BE2C (cell line): ENCODE measurements around the gene CAPRIN1.

Source experiments
- DNase-seq: peaks from one replicate; pipeline ENCODE4 v3.0.0-alpha.2; 2020
- H3K27me3 ChIP-seq: fragments of 250-450 bp; sonication (Bioruptor Pico); 2 replicates; pipeline ENCODE4 v1.5.1; 2020; ENCODE audit warnings: mild to moderate bottlenecking
- H3K36me3 ChIP-seq: fragments of 250-450 bp; sonication (Bioruptor Pico); 2 replicates; pipeline ENCODE4 v1.5.1; 2020; ENCODE audit warnings: mild to moderate bottlenecking
- H3K4me1 ChIP-seq: fragments of 250-450 bp; sonication (Bioruptor Pico); 2 replicates; pipeline ENCODE4 v1.5.1; 2020
- H3K4me3 ChIP-seq: 2 replicates; pipeline ENCODE4 v1.5.1; 2011; ENCODE audit warnings: low read depth, low read length
- H3K9me3 ChIP-seq: fragments of 250-450 bp; sonication (Bioruptor Pico); 2 replicates; pipeline ENCODE4 v1.5.1; 2020
- TF ChIP-seq, protein P1 (sequence below): IDR thresholded peaks from 2 replicates; pipeline ENCODE4 v1.5.1; 2012; ENCODE audit warnings: mild to moderate bottlenecking, low read depth, low read length

CAPRIN1 gene

DNA sequence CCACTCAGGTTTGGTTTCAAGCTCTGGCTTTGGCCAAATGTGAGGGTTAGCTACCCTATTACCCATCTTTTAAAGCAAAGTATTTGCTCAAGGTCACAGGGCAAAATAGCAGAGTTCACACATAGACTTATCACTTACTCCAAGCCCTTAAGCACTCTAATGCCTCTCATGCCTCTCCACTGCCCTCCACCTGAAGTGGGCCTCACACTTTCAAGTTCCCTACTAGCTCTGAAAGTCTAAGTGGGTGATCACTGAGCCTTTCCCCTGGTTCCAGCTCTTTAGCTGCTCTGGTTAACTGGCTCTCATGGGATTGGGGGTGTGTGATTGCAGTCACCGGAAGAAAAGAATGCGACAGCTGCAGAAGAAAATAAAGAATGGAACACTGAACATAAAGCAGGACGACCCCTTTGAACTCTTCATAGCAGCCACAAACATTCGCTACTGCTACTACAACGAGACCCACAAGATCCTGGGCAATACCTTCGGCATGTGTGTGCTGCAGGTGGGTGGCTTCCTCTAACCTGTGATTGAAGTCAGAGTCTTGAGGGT lies 60.3 kb downstream of the CAPRIN1 start:
- Histone ChIP-seq H3K4me1 (no peaks in the 10 kb centered on the region), H3K27me3 (no peaks in the 10 kb centered on the region), H3K4me3 (no peak overlapping the region), H3K9me3 (no peaks in the 10 kb centered on the region), H3K36me3 (peaks cover 42% of the 10 kb centered on the region)
- TF ChIP-seq, protein P1, sequence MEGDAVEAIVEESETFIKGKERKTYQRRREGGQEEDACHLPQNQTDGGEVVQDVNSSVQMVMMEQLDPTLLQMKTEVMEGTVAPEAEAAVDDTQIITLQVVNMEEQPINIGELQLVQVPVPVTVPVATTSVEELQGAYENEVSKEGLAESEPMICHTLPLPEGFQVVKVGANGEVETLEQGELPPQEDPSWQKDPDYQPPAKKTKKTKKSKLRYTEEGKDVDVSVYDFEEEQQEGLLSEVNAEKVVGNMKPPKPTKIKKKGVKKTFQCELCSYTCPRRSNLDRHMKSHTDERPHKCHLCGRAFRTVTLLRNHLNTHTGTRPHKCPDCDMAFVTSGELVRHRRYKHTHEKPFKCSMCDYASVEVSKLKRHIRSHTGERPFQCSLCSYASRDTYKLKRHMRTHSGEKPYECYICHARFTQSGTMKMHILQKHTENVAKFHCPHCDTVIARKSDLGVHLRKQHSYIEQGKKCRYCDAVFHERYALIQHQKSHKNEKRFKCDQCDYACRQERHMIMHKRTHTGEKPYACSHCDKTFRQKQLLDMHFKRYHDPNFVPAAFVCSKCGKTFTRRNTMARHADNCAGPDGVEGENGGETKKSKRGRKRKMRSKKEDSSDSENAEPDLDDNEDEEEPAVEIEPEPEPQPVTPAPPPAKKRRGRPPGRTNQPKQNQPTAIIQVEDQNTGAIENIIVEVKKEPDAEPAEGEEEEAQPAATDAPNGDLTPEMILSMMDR = no peak
- DNase-seq = no peak

DNA sequence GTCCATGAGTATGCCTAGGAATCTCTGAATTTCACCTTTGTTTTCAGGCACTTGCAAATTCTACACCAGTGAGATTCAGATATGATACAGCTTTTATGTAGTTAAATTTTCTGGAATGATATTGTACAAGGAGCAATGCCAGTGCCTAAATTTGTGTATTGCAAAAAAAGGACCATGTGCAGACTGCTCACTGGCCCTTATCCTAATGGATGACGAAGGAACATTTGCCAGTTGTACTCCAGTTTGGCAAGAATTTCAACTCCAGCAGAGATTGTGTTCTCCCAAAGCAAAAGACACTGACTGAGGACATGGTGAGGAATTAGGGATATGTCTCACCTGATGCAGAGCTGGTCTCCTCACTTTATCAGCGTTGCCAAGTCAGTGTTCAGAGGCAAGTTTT lies 62.5 kb downstream of the CAPRIN1 start:
- H3K4me1 ChIP-seq = no peaks in the 10 kb centered on the region
- H3K27me3 ChIP-seq = no peaks in the 10 kb centered on the region
- H3K4me3 ChIP-seq = no peak overlapping the region
- H3K36me3 ChIP-seq = peaks cover 45% of the 10 kb centered on the region
- H3K9me3 ChIP-seq = no peaks in the 10 kb centered on the region
- TF ChIP-seq, protein P1 = no peak
- no peak for DNase-seq

DNA sequence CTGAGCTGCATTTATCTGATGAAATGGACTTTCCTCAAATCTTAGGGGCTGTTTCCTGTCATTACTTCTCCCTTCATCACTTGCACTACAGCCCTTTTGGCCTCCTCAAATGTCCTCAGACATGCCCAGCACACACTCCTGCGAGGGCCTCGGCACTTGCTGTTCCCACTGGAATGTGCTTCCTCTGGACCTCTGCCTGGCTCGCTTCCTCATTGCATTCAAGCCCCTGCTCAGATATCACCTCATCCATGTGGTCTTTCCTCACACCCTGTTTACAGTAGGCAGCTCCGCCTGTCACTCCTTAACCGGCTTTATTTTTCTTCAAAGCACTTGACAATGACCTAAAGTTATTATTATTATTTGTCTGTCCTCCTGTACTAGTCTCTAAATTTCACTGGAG lies 62.9 kb downstream of the CAPRIN1 start:
- Histone ChIP-seq H3K4me1 (no peaks in the 10 kb centered on the region), H3K36me3 (peaks cover 48% of the 10 kb centered on the region), H3K9me3 (no peaks in the 10 kb centered on the region), H3K4me3 (no peak overlapping the region), H3K27me3 (no peaks in the 10 kb centered on the region)
- TF ChIP-seq, protein P1 = no peak
- DNase-seq = no peak

DNA sequence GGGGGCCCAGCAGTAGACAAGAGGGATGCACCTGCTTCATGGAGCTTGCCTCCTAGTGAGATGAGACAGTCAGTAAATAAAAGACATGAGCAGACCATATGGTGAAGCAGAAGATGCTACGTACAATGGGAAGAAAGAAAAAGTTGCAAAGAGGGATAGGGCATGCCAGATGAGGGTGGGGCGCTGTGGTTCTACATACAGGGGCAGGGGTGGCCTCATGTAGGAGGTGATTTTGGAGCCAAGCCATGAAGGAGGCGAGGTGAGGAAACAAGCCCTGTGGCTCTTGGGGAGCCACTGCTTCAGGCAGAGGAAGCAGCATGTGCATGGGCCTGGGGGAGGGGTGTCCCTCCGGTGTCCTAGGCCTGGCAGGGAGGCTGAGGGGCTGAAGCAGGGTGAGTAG lies 69.1 kb downstream of the CAPRIN1 start:
- TF ChIP-seq, protein P1 = no peak
- Histone ChIP-seq H3K4me1 (no peaks in the 10 kb centered on the region), H3K4me3 (no peak overlapping the region), H3K27me3 (no peaks in the 10 kb centered on the region), H3K9me3 (no peaks in the 10 kb centered on the region), H3K36me3 (peaks cover 30% of the 10 kb centered on the region)
- no peak for DNase-seq

DNA sequence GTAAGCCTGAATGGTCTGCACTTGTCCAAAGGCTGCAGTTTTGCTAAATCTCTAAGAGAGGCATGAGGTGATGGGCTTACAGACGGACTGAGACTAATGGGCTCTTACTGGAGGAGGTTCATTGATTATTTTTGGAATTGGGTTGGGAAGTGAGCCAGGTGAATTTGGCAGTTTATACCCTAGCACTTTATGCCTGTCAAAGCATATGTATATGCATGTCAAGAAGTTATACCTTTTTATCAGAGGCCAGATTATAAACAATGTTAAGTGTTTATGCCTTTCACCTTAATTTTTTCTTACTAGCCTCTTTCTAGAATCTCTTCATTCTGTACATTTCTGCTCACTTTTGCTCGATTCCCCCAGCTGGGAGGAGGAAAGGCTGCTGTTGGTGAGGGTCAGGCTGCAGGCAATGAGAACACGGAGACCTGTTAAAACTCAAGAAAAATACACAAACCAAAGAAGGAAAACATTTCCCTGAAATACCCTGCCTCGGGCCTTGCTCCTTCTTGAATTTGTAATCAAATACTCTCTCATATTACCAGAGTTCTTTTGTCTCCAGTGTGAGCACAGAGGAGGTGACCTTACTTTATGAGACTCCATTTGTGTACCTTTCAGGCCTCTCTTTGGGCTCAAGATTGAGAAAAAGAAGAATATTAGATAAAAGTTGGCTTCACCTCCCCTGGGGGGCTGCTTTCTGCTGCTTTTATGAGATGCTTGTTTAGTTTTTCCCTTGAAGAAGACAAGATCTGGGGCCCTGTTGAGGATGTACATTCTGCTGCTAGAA lies 73.5 kb downstream of the CAPRIN1 start:
- Histone ChIP-seq H3K9me3 (no peaks in the 10 kb centered on the region), H3K27me3 (no peaks in the 10 kb centered on the region), H3K36me3 (peaks cover 21% of the 10 kb centered on the region), H3K4me1 (no peaks in the 10 kb centered on the region), H3K4me3 (no peak overlapping the region)
- DNase-seq = no peak
- TF ChIP-seq, protein P1 = no peak

DNA sequence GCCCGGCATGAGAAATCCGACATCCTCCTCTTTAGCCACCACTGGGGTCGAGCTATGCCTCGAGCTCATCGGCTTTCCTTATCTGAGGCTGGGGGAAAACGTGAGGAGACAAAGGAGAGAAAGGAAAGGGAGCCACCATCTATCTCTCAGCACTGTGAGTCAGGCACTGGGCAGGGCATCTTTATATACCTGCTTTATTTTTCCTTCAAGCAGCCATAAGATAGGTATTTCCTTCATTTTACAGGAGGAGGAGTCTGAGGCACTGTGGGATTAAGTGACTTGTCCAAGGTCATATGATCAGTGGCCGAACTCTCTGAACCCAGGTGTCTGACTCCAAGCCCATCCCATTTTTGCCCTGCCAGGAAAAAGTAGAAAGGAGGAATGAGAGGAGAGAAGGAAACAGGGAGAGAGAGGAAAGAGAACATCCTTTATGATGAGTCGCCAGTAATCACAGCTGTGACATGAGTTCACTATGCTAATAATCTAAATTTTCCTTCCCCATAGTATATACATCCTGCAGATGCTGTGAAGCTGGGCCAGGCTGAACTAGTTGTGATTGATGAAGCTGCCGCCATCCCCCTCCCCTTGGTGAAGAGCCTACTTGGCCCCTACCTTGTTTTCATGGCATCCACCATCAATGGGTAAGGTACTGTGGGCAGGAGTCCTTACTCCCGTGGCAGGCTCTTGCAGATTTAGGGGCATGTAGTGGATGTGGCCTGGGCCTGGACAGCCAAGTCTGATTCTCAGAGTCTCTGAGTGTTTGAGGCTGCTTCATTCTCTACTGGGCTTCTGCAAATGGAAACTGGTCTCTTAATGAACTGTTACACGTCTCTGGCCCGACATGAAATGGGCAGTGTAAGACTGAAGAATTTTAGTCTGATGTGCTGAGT lies 75.7 kb downstream of the CAPRIN1 start:
- H3K36me3 ChIP-seq = peaks cover 28% of the 10 kb centered on the region

More for the DNA sequence above, 75.7 kb downstream of the CAPRIN1 start:
- TF ChIP-seq, protein P1 = no peak
- no peaks in the 10 kb centered on the region for H3K4me1 ChIP-seq
- no peak for DNase-seq
- no peaks in the 10 kb centered on the region for H3K27me3 ChIP-seq
- no peak overlapping the region for H3K4me3 ChIP-seq
- H3K9me3 ChIP-seq = no peaks in the 10 kb centered on the region
